ENCODE measurements around the gene ARSJ.
A peak's percentile ranks its signal among the peaks of the same experiment; 100 is the strongest.

The ARSJ gene

GRCh38 chr4:113884655-113885054 lies 94.8 kb downstream of the ARSJ start:
- no peak overlapping the region for H3K4me2 ChIP-seq (ENCODE audit: low read depth, low read length)
- H2AFZ ChIP-seq (ENCODE audit: low read length): no peak overlapping the region
- H4K20me1 ChIP-seq (ENCODE audit: insufficient read depth, low read length): no peaks in the 10 kb centered on the region
- H3K4me3 ChIP-seq (ENCODE audit: low read length): no peak overlapping the region
- H3K79me2 ChIP-seq (ENCODE audit: low read length): no peaks in the 10 kb centered on the region
- no peak overlapping the region for H3K27ac ChIP-seq (ENCODE audit: low read length)
- no peaks in the 10 kb centered on the region for H3K9me3 ChIP-seq (replicated peaks; ENCODE audit: insufficient read depth, low read length)
- no peaks in the 10 kb centered on the region for H3K36me3 ChIP-seq (replicated peaks; ENCODE audit: insufficient read depth, low read length)
- H3K27me3 ChIP-seq (replicated peaks; ENCODE audit: insufficient read depth, low read length): no peaks in the 10 kb centered on the region
- no peak for DNase-seq
- no peaks in the 10 kb centered on the region for H3K9me2 ChIP-seq (replicated peaks; ENCODE audit: insufficient read depth, low read length)
- H3K9ac ChIP-seq (ENCODE audit: low read length): no peak overlapping the region
- no peak for TF ChIP-seq EZH2phosphoT487 (IDR thresholded peaks at IDR 0.05; ENCODE audit: low read length)
- no peak for TF ChIP-seq CTCF (IDR thresholded peaks at IDR 0.05; ENCODE audit: low read length)
- TF ChIP-seq EZH2 (optimal IDR thresholded peaks at IDR 0.05; ENCODE audit: low read depth, low read length): no peak
- H3K4me1 ChIP-seq (ENCODE audit: low read length): peaks cover 18% of the 10 kb centered on the region
- H3F3A ChIP-seq (ENCODE audit: insufficient read depth, low read length): no peaks in the 10 kb centered on the region

GRCh38 chr4:113882668-113883067 lies 96.8 kb downstream of the ARSJ start:
- H3F3A ChIP-seq (ENCODE audit: insufficient read depth, low read length): no peaks in the 10 kb centered on the region
- H3K79me2 ChIP-seq (ENCODE audit: low read length): no peaks in the 10 kb centered on the region
- peak; percentile 25 for DNase-seq
- H2AFZ ChIP-seq (ENCODE audit: low read length): no peak overlapping the region
- H3K9ac ChIP-seq (ENCODE audit: low read length): no peak overlapping the region
- H4K20me1 ChIP-seq (ENCODE audit: insufficient read depth, low read length): no peaks in the 10 kb centered on the region
- no peaks in the 10 kb centered on the region for H3K27me3 ChIP-seq (replicated peaks; ENCODE audit: insufficient read depth, low read length)
- H3K27ac ChIP-seq (ENCODE audit: low read length): no peak overlapping the region
- no peak overlapping the region for H3K4me3 ChIP-seq (ENCODE audit: low read length)
- H3K4me1 ChIP-seq (ENCODE audit: low read length): peaks cover 18% of the 10 kb centered on the region
- H3K4me2 ChIP-seq (ENCODE audit: low read depth, low read length): 0 out of 2 replicates have a peak overlapping the region, but pooled peaks have one; percentile 9
- no peaks in the 10 kb centered on the region for H3K9me2 ChIP-seq (replicated peaks; ENCODE audit: insufficient read depth, low read length)
- no peak for TF ChIP-seq EZH2 (optimal IDR thresholded peaks at IDR 0.05; ENCODE audit: low read depth, low read length)
- H3K36me3 ChIP-seq (replicated peaks; ENCODE audit: insufficient read depth, low read length): no peaks in the 10 kb centered on the region
- H3K9me3 ChIP-seq (replicated peaks; ENCODE audit: insufficient read depth, low read length): no peaks in the 10 kb centered on the region

- Histone ChIP-seq H3K9me3 (replicated peaks; ENCODE audit: insufficient read depth, low read length) (no peaks in the 10 kb centered on the region), H3K4me2 (ENCODE audit: low read depth, low read length) (no peak overlapping the region), H3K4me1 (ENCODE audit: low read length) (peaks cover 22% of the 10 kb centered on the region), H3K36me3 (replicated peaks; ENCODE audit: insufficient read depth, low read length) (no peaks in the 10 kb centered on the region), H3K4me3 (ENCODE audit: low read length) (no peak overlapping the region), H3F3A (ENCODE audit: insufficient read depth, low read length) (no peaks in the 10 kb centered on the region), H3K9ac (ENCODE audit: low read length) (no peak overlapping the region), H3K27me3 (replicated peaks; ENCODE audit: insufficient read depth, low read length) (no peaks in the 10 kb centered on the region), H3K79me2 (ENCODE audit: low read length) (no peaks in the 10 kb centered on the region), H3K27ac (ENCODE audit: low read length) (no peak overlapping the region), H4K20me1 (ENCODE audit: insufficient read depth, low read length) (no peaks in the 10 kb centered on the region), H3K9me2 (replicated peaks; ENCODE audit: insufficient read depth, low read length) (no peaks in the 10 kb centered on the region), H2AFZ (ENCODE audit: low read length) (no peak overlapping the region)
- TF ChIP-seq EZH2phosphoT487 (IDR thresholded peaks at IDR 0.05; ENCODE audit: low read length) (no peak), CTCF (IDR thresholded peaks at IDR 0.05; ENCODE audit: low read length) (no peak), EZH2 (optimal IDR thresholded peaks at IDR 0.05; ENCODE audit: low read depth, low read length) (no peak)
- no peak for DNase-seq
Measured at GRCh38 chr4:113881256-113881655, 98.2 kb downstream of the ARSJ start.

- no peaks in the 10 kb centered on the region for H3F3A ChIP-seq (ENCODE audit: insufficient read depth, low read length)
- H4K20me1 ChIP-seq (ENCODE audit: insufficient read depth, low read length): no peaks in the 10 kb centered on the region
- H3K9me2 ChIP-seq (replicated peaks; ENCODE audit: insufficient read depth, low read length): no peaks in the 10 kb centered on the region
- H2AFZ ChIP-seq (ENCODE audit: low read length): no peak overlapping the region
- DNase-seq: no peak
- peaks cover 29% of the 10 kb centered on the region for H3K4me1 ChIP-seq (ENCODE audit: low read length)
- no peaks in the 10 kb centered on the region for H3K9me3 ChIP-seq (replicated peaks; ENCODE audit: insufficient read depth, low read length)
- H3K36me3 ChIP-seq (replicated peaks; ENCODE audit: insufficient read depth, low read length): no peaks in the 10 kb centered on the region
- H3K79me2 ChIP-seq (ENCODE audit: low read length): no peaks in the 10 kb centered on the region
- no peak overlapping the region for H3K9ac ChIP-seq (ENCODE audit: low read length)
- TF ChIP-seq EZH2 (optimal IDR thresholded peaks at IDR 0.05; ENCODE audit: low read depth, low read length) (no peak), CTCF (IDR thresholded peaks at IDR 0.05; ENCODE audit: low read length) (no peak), EZH2phosphoT487 (IDR thresholded peaks at IDR 0.05; ENCODE audit: low read length) (no peak)
- no peak overlapping the region for H3K4me3 ChIP-seq (ENCODE audit: low read length)
- H3K27me3 ChIP-seq (replicated peaks; ENCODE audit: insufficient read depth, low read length): no peaks in the 10 kb centered on the region
- H3K27ac ChIP-seq (ENCODE audit: low read length): no peak overlapping the region
- no peak overlapping the region for H3K4me2 ChIP-seq (ENCODE audit: low read depth, low read length)
Measured at GRCh38 chr4:113880240-113881028, 99.0 kb downstream of the ARSJ start.
